HG03064 (cell line): ENCODE results near the gene EWSR1.
"Not testable (repeated sequence)": the region's sequence is repeated elsewhere in the genome, so short reads cannot be mapped to it uniquely, and the experiment has no call there.

Source experiments
- ATAC-seq: cut with Tn5 transposase; IDR thresholded peaks from one replicate; pipeline ENCODE4 v1.9.1; 2021; ENCODE audit warnings: low read depth; ENCODE audit not compliant: unreplicated experiment

EWSR1 gene

DNA sequence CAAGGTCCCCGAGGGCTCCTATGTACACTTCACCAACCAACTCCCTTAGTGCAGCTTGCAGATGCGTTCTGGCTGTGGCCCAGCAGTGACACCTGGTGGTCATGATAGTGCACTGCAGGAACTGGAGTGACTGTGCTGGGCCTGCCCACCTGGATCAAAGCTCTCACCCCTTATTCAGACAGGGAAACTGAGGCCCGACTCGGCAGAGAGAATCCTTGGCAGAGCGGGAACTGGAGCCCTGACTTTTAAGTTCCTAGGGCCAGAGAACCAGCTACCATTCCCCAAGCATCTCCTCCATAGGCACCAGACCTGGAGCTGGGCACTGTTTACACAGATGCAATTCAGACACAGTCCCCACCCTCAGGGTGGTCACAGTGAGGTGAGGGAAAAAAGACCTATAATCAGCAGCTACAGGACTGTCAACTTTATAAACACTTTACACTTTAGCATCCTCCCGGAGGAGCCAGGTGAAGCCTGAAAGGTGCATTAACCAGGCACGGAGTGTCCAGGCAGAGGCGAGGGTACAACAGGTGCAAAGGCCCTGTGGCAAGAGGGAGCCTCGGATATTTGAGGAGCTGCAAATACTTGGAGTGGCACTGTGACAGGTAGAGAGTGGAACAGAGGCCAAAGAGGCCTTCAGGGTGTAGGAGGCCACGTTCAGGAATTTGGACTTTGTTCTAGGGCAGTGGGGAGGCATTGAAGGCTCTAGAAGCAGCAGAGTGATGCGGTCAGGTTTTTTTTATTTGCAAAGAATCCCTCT is 22.3 kb upstream of the EWSR1 start:
- no peak for ATAC-seq

DNA sequence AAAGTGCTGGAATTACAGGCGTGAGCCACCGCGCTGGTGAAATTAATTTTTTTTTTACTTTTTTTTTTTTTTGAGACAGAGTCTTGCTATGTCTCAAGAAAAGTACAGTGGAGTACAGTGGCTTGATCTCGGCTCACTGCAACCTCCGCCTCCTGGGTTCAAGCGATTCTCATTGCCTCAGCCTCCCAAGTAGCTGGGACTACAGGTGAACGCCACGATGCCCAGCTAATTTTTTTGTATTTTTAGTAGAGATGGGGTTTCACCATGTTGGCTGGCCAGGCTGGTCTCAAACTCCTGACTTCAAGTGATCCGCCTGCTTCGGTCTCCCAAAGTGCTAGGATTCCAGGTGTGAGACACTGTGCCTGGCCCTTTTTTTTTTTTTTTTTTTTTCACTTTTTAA is 20.2 kb upstream of the EWSR1 start:
- not testable (repeated sequence) for ATAC-seq

DNA sequence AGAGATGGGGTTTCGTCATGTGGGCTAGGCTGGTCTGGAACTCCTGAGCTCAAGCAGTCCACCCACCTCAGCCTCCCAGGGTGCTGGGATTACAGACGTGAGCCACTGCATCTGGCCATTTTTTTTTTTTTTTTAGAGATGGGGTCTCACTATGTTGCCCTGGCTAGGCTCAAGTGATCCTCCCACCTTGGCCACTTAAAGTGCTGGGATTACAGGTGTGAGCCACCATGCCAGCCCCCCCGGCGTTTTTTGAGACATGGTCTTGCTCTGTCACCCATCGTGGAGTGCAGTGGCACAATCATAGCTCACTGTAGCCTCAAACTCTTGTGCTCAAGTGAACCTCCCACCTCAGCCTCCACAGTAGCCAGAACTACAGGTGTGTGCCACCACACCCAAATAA is 16.8 kb upstream of the EWSR1 start:
- no peak for ATAC-seq

DNA sequence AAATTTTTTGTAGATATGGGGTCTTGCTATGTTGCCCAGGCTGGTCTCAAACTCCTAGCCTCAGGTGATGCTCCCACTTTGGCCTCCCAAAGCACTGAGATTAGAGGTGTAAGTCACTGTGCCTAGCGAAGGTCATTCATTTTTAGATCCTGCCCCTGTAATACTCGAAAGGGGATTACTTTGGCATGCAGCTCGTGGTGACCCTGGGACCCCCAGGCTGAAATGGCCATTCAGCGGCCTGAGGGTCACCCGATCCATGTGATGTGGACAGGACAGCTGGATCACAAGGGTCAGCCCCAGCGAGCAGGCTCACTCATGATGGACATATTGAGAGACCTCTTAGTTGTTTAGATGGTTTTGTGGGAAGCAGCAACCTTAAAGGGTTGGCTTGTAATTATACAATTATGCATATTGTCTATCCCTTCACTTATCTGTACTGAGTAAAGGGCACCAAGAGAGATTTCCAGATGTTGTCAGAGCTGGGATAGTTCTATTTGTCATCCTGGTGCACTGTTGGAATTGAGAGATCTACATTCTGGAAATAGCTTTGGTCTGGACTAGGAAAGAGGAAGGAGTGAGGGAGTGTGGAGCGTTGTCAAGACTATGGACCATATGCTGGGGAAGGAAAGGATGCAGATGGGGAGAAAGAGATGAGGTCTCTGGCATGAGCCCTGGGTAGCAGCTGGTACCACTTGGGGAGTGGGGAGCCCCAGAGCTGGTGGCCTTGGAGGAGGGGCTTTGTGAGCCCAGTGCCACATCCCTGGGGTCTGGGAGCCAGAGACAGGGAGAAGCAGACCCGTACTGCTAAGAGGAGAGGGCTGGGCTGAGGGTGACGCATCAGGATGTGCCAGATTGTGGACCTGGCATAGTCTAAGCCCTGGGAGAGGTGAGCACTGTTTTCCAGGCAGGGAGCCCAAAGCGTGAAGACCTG is 15.8 kb upstream of the EWSR1 start:
- no peak for ATAC-seq

DNA sequence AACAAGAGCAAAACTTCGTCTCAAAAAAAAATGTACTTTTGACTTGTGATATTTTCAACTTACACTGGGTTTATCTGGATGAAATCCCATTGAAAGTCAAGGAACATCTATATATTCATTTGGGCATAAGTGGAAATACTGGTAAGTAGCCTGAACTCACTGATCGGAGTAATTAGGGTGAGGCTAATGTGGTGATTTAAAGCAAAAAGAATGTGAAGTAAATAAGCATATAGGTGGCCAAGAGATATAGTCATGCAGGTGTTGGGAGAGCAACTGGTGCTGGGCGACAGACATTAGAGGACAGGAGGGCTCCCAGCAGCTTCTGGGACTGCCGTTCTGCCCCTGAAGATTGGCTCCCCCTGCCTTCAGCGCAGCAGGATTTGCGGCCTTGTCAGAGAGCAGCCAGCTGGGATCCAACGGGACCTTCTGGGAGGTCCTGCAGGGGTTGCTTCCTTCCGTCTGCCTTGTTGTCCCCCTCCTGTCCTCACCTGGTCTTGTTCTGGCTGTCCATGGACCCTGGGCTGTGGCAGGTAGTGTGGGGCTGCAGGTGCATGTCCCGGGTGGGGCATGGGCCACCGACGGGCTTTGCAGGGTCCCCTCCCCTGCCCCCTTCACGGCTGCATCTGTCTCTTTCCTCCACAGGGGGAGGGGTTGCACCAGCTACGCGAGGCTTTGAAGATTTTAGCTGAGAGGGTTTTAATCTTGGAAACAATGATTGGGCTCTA is 14.3 kb upstream of the EWSR1 start:
- ATAC-seq: no peak

- no peak for ATAC-seq
Observed at GRCh38 chr22:29254286-29254660, 13.8 kb upstream of the EWSR1 start.

GRCh38 chr22:29255064-29255621 is 12.9 kb upstream of the EWSR1 start:
- ATAC-seq: no peak

GRCh38 chr22:29256606-29257325 is 11.3 kb upstream of the EWSR1 start:
- no peak for ATAC-seq

- no peak for ATAC-seq
Observed at GRCh38 chr22:29257751-29258181, 10.3 kb upstream of the EWSR1 start.

- no peak for ATAC-seq
Observed at GRCh38 chr22:29258407-29259252, 9.4 kb upstream of the EWSR1 start.

DNA sequence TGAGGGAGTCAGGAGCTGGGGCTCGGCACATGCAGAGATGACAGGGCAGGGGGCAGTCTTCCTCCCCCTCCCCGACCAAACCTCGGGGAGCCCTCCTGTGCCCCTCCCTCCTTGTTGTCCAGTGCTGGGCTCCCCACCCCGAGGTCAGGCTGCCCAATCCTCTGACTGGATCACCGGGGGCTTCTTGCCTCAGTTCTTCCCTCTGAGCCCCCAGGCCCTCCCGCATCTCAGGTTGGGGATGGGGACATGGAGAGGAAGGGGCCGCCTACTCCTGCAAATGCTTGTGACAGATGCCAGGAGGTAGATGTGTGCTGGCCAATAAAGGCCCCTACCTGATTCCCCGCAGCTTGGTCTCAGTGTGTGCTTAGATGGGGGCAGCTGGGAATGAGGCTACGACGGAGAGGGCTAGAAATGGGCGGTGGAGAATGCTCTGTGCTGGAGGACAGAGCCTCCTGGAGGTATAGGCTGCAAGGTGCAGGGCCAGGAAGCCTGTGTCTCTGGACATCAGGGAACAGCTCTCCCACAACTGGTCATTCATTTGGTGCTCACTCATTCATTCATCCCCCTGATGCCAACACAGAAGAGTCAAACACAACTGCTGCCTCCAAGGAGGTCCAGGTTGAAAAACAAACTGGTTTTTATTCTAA is 8.7 kb upstream of the EWSR1 start:
- no peak for ATAC-seq

GRCh38 chr22:29260031-29260560 is 8.0 kb upstream of the EWSR1 start:
- ATAC-seq: no peak

DNA sequence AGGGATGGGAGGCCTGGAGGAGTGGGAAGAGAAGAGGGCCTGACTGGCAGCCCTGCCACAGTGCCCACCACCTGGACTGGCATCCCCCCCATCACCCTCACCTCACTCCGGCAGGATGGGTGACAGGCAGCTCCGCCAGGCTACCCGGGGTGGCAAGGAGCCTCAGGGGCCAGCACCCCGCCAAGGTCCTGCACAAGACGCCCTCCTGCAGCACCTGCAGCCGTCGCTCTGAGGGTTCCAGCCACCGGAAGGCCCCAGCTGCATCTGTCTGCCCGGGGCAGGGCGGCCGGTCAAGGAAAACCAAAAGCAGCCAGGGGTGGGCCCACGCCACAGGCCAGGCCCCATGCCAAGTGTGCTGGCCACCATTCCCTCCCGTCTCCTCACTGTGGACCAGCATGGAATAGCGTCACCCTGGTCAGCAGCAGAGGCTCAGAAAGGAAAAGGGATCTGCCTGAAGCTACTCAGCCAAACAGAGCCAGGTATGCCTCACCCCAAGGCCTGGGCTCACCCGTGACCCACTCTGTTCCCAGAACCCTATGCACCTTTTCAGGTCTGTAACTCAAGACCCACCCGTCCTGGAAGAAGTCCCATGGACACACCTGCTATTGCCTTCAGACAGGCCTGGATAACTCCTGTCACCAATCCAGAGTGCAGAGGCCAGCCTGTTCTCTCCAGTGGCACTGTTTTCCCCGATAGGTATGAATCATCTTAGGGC is 7.3 kb upstream of the EWSR1 start:
- no peak for ATAC-seq

GRCh38 chr22:29263791-29264276 is 4.2 kb upstream of the EWSR1 start:
- ATAC-seq: no peak

- ATAC-seq: no peak
Observed at GRCh38 chr22:29265305-29265704, 2.8 kb upstream of the EWSR1 start.

- no peak for ATAC-seq
Observed at GRCh38 chr22:29265929-29266328, 2.1 kb upstream of the EWSR1 start.

DNA sequence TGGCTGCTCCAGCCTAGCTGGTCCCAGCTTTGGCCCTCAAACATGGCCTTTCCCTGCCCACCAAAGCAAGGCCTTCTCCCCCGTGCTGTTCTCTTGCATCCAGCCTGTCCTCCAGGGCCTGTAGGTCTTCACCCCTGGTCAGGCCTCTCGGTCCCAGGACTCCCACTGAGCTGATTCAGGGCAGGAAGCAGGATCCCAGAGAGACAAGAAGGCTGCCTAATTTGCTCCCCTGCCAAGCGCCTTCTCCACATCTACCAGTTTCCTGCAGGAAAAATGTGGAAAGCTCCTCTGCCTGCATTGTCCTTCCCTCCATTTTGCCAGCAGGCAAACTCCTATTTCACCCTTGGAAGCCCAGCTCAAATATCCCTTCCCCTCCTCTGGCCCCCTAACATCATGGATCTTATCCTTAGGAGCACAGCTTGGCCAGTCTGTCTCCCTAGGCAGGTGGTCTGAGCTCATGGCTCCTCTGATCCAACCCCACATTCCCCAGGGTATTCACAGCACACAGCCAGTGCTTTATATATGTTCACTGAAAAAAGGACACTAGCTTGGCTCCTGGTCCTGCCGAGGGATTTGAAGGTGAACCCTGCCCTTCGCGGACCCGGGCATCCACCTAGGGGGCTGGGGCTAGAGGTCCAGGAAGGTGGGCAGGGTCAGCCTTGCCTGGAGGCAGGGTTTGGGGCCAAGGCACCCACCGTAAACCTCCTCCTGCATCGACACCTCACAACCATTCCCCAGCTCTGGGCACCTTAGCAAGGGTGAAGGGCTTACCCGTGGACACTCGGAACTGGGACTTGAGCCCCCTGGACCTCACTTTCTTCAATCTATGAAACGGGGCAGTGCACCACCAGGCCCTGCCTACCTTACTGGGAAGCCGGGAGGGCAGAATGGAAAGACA is 1.3 kb upstream of the EWSR1 start:
- ATAC-seq: no peak
